GM12891 (cell line): ENCODE results near the gene TTC39B.

Experiments
- PAX5 ChIP-seq: IDR thresholded peaks from 2 replicates; pipeline ENCODE4 v1.6.1; 2011; ENCODE audit warnings: low read length, moderate library complexity, mild to moderate bottlenecking; ENCODE audit not compliant: insufficient read depth, severe bottlenecking
- POLR2A ChIP-seq: IDR thresholded peaks from 2 replicates; pipeline ENCODE4 v1.6.1; 2011; ENCODE audit warnings: low read depth, low read length, control low read depth
- POLR2AphosphoS5 ChIP-seq: IDR thresholded peaks from 2 replicates; pipeline ENCODE4 v1.6.1; 2011; ENCODE audit warnings: low read depth, low read length, control low read depth
- TAF1 ChIP-seq: IDR thresholded peaks from 2 replicates; pipeline ENCODE4 v1.6.1; 2011; ENCODE audit warnings: low read depth, low read length, control low read depth

DNA sequence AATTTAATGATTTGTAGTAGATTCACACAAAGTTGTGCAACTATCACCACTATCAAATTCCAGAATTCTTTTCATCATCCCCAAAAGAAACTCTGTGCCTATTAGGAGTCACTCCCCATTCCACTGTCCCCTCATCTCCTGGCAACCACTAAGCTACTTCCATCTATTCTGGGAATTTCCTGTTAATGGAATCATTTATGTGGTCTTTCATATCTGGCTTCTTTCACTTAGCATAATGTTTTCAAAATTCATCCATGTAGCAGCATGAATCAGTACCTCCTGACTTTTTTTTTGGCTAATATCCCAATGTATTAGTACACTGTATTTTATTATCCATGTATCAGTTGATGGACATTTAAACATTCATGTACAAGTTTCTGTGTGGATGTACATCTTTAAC, 157.6 kb downstream of the TTC39B start:
- TF ChIP-seq POLR2A: no peak
- TF ChIP-seq POLR2AphosphoS5: no peak
- no peak for TF ChIP-seq TAF1
- no peak for TF ChIP-seq PAX5
